GM19351 (cell line): Measurements from ENCODE around the gene WDR83.
A peak's percentile ranks its signal among the peaks of the same experiment; 100 is the strongest.
"Not testable (repeated sequence)": the region's sequence is repeated elsewhere in the genome, so short reads cannot be mapped to it uniquely, and the experiment has no call there.

Source experiments
- ATAC-seq: cut with Tn5 transposase; IDR thresholded peaks from one replicate; pipeline ENCODE4 v1.9.1; 2021; ENCODE audit warnings: mild to moderate bottlenecking, moderate library complexity; ENCODE audit not compliant: unreplicated experiment

The WDR83 gene

GRCh38 chr19:12711187-12711586, 44.6 kb downstream of the WDR83 start:
- ATAC-seq, result no peak

- ATAC-seq, result not testable (repeated sequence)
These were observed 45.5 kb downstream of the WDR83 start for GRCh38 chr19:12712077-12712476.

GRCh38 chr19:12713304-12713703, 46.7 kb downstream of the WDR83 start:
- ATAC-seq, result not testable (repeated sequence)

- no peak for ATAC-seq
These were observed 48.5 kb downstream of the WDR83 start for GRCh38 chr19:12715102-12715501.

- no peak for ATAC-seq
These were observed 49.3 kb downstream of the WDR83 start for GRCh38 chr19:12715929-12716328.

- ATAC-seq, result no peak
These were observed 53.7 kb downstream of the WDR83 start for GRCh38 chr19:12720296-12720695.

- no peak for ATAC-seq
These were observed 54.4 kb downstream of the WDR83 start for GRCh38 chr19:12720851-12721655.

- peak; percentile 29 for ATAC-seq
These were observed 55.3 kb downstream of the WDR83 start for GRCh38 chr19:12721656-12722565.

GRCh38 chr19:12722566-12723380, 56.2 kb downstream of the WDR83 start:
- peak; percentile 76 for ATAC-seq

GRCh38 chr19:12723381-12723640, 56.7 kb downstream of the WDR83 start:
- no peak for ATAC-seq

- no peak for ATAC-seq
These were observed 57.2 kb downstream of the WDR83 start, which contains the start of gene TNPO2 for GRCh38 chr19:12723641-12724426. TNPO2 (minus strand) TSS chr19:12723932; CDS start chr19:12720977, 2,955 bp downstream.
